ENCODE results near the gene WDR86.

WDR86 gene

GRCh38 chr7:151439855-151440798 is 30.3 kb upstream of the WDR86 start, which contains the start of gene CRYGN:
TSS of gene CRYGN (minus strand) at chr7:151440141. CDS start at chr7:151439917, 224 bp downstream.
- POLR2A ChIA-PET: no interaction called here
- DNase-seq (ENCODE audit: extremely low spot score): no peak
- TF ChIP-seq FOXM1 (IDR thresholded peaks at IDR 0.05; ENCODE audit: borderline replicate concordance) (no peak), NFRKB (IDR thresholded peaks at IDR 0.05) (no peak), CTBP1 (IDR thresholded peaks at IDR 0.05; ENCODE audit: borderline replicate concordance) (no peak), ARNT (IDR thresholded peaks at IDR 0.05) (no peak), HDGF (IDR thresholded peaks at IDR 0.05; ENCODE audit: borderline replicate concordance) (no peak)
- CTCF ChIA-PET: no interaction called here

GRCh38 chr7:151438864-151439601 is 29.2 kb upstream of the WDR86 start:
- no peak for DNase-seq (ENCODE audit: extremely low spot score)
- CTCF ChIA-PET: no interaction called here
- POLR2A ChIA-PET: no interaction called here
- TF ChIP-seq TARDBP (IDR thresholded peaks at IDR 0.05) (no peak), HDGF (IDR thresholded peaks at IDR 0.05; ENCODE audit: borderline replicate concordance) (no peak), PKNOX1 (IDR thresholded peaks at IDR 0.05) (no peak), FOXK2 (IDR thresholded peaks at IDR 0.05) (no peak), ZNF384 (IDR thresholded peaks at IDR 0.05) (no peak), L3MBTL2 (conservative IDR thresholded peaks at IDR 0.05) (no peak), BHLHE40 (IDR thresholded peaks at IDR 0.05; ENCODE audit: borderline replicate concordance) (no peak), FOXA1 (IDR thresholded peaks at IDR 0.05) (no peak), CTBP1 (IDR thresholded peaks at IDR 0.05; ENCODE audit: borderline replicate concordance) (no peak), FOXM1 (IDR thresholded peaks at IDR 0.05; ENCODE audit: borderline replicate concordance) (no peak), ARNT (IDR thresholded peaks at IDR 0.05) (no peak), LEF1 (IDR thresholded peaks at IDR 0.05; ENCODE audit: borderline replicate concordance) (no peak), NFRKB (IDR thresholded peaks at IDR 0.05) (no peak), ELF4 (IDR thresholded peaks at IDR 0.05) (no peak)

GRCh38 chr7:151437866-151438516 is 28.2 kb upstream of the WDR86 start:
- ChIA-PET CTCF (interaction anchor here (0.9 kb wide), 1 partner anchor 86 kb away, joined by 3 read pairs; no protein-coding TSS in a partner anchor), POLR2A (no interaction called here)
- TF ChIP-seq BHLHE40 (IDR thresholded peaks at IDR 0.05; ENCODE audit: borderline replicate concordance) (no peak), FOXM1 (IDR thresholded peaks at IDR 0.05; ENCODE audit: borderline replicate concordance) (no peak), SUZ12 (IDR thresholded peaks at IDR 0.05) (no peak)
- no peak for DNase-seq (ENCODE audit: extremely low spot score)

- CTCF ChIA-PET: interaction anchor here (0.9 kb wide), 1 partner anchor 86 kb away, joined by 3 read pairs; no protein-coding TSS in a partner anchor
- TF ChIP-seq TARDBP (IDR thresholded peaks at IDR 0.05): no peak
- no peak for TF ChIP-seq CTBP1 (IDR thresholded peaks at IDR 0.05; ENCODE audit: borderline replicate concordance)
- no peak for TF ChIP-seq ZNF384 (IDR thresholded peaks at IDR 0.05)
- no peak for TF ChIP-seq FOXM1 (IDR thresholded peaks at IDR 0.05; ENCODE audit: borderline replicate concordance)
- TF ChIP-seq PKNOX1 (IDR thresholded peaks at IDR 0.05): no peak
- TF ChIP-seq SP1 (IDR thresholded peaks at IDR 0.05): no peak
- TF ChIP-seq NFRKB (IDR thresholded peaks at IDR 0.05): no peak
- no peak for TF ChIP-seq ELF4 (IDR thresholded peaks at IDR 0.05)
- no peak for TF ChIP-seq LEF1 (IDR thresholded peaks at IDR 0.05; ENCODE audit: borderline replicate concordance)
- no peak for TF ChIP-seq ARNT (IDR thresholded peaks at IDR 0.05)
- TF ChIP-seq L3MBTL2 (conservative IDR thresholded peaks at IDR 0.05): no peak
- TF ChIP-seq FOXK2 (IDR thresholded peaks at IDR 0.05): no peak
- TF ChIP-seq FOXA1 (IDR thresholded peaks at IDR 0.05): no peak
- TF ChIP-seq HDGF (IDR thresholded peaks at IDR 0.05; ENCODE audit: borderline replicate concordance): no peak
- TF ChIP-seq BHLHE40 (IDR thresholded peaks at IDR 0.05; ENCODE audit: borderline replicate concordance): no peak
- TF ChIP-seq SUZ12 (IDR thresholded peaks at IDR 0.05): no peak
- POLR2A ChIA-PET: no interaction called here
- DNase-seq (ENCODE audit: extremely low spot score): no peak
These were observed 27.3 kb upstream of the WDR86 start for GRCh38 chr7:151437159-151437553.

GRCh38 chr7:151436446-151437158 is 26.8 kb upstream of the WDR86 start:
- CTCF ChIA-PET: no interaction called here
- DNase-seq (ENCODE audit: extremely low spot score): no peak
- TF ChIP-seq ZNF384 (IDR thresholded peaks at IDR 0.05): no peak
- no peak for TF ChIP-seq PKNOX1 (IDR thresholded peaks at IDR 0.05)
- no peak for TF ChIP-seq SUZ12 (IDR thresholded peaks at IDR 0.05)
- TF ChIP-seq BHLHE40 (IDR thresholded peaks at IDR 0.05; ENCODE audit: borderline replicate concordance): no peak
- no peak for TF ChIP-seq LEF1 (IDR thresholded peaks at IDR 0.05; ENCODE audit: borderline replicate concordance)
- TF ChIP-seq TARDBP (IDR thresholded peaks at IDR 0.05): no peak
- no peak for TF ChIP-seq HDGF (IDR thresholded peaks at IDR 0.05; ENCODE audit: borderline replicate concordance)
- TF ChIP-seq NFRKB (IDR thresholded peaks at IDR 0.05): no peak
- TF ChIP-seq ARNT (IDR thresholded peaks at IDR 0.05): no peak
- TF ChIP-seq CTBP1 (IDR thresholded peaks at IDR 0.05; ENCODE audit: borderline replicate concordance): no peak
- TF ChIP-seq ELF4 (IDR thresholded peaks at IDR 0.05): no peak
- no peak for TF ChIP-seq FOXA1 (IDR thresholded peaks at IDR 0.05)
- TF ChIP-seq FOXK2 (IDR thresholded peaks at IDR 0.05): no peak
- POLR2A ChIA-PET: no interaction called here

Measured in HEK293T (cell line).